Muscle layer of colon (tissue), 2 donors: Measurements from ENCODE around the gene STK11IP.

Source experiments
- H3K27ac ChIP-seq: one replicate; pipeline ENCODE4 v1.7.0; 2013; ENCODE audit warnings: low read depth, mild to moderate bottlenecking, low read length, moderate library complexity
- H3K27me3 ChIP-seq, 2 donors: one replicate each; pipeline ENCODE4 v1.7.0; 2013; ENCODE audit warnings: low read length in 2 of 2, mild to moderate bottlenecking in 2 of 2; ENCODE audit not compliant: insufficient read depth in 2 of 2, control insufficient read depth in 1 of 2
- H3K36me3 ChIP-seq: one replicate; pipeline ENCODE4 v1.7.0; 2013; ENCODE audit warnings: mild to moderate bottlenecking, low read length; ENCODE audit not compliant: insufficient read depth
- H3K4me1 ChIP-seq: one replicate; pipeline ENCODE4 v1.7.0; 2013; ENCODE audit warnings: mild to moderate bottlenecking, low read length; ENCODE audit not compliant: insufficient read depth
- H3K4me3 ChIP-seq, 2 donors: one replicate each; pipeline ENCODE4 v1.7.0; 2013; ENCODE audit warnings: low read length in 2 of 2, low read depth in 1 of 2, mild to moderate bottlenecking in 1 of 2, moderate library complexity in 1 of 2
- H3K9ac ChIP-seq: one replicate; pipeline ENCODE4 v1.7.0; 2013; ENCODE audit warnings: low read length
- H3K9me3 ChIP-seq: one replicate; pipeline ENCODE4 v1.7.0; 2013; ENCODE audit warnings: mild to moderate bottlenecking, low read length
- donor health status: abdominal sarcoma.
- donor health status: Adenocarcinoma of cecum.

STK11IP gene

GRCh38 chr2:219634951-219635751 is 37.5 kb downstream of the STK11IP start:
- Histone ChIP-seq H3K4me3 (no peak overlapping the region), H3K27me3 (no peaks in the 10 kb centered on the region), H3K4me1 (no peaks in the 10 kb centered on the region), H3K9ac (no peak overlapping the region), H3K36me3 (no peaks in the 10 kb centered on the region), H3K27ac (no peak overlapping the region), H3K9me3 (no peaks in the 10 kb centered on the region)

GRCh38 chr2:219636144-219636915 is 38.7 kb downstream of the STK11IP start:
- H3K9ac ChIP-seq, result no peak overlapping the region
- no peaks in the 10 kb centered on the region for H3K4me1 ChIP-seq
- no peaks in the 10 kb centered on the region for H3K27me3 ChIP-seq
- H3K27ac ChIP-seq, result no peak overlapping the region
- no peak overlapping the region for H3K4me3 ChIP-seq
- H3K36me3 ChIP-seq, result no peaks in the 10 kb centered on the region
- H3K9me3 ChIP-seq, result no peaks in the 10 kb centered on the region

- Histone ChIP-seq H3K9ac (no peak overlapping the region), H3K4me3 (no peak overlapping the region), H3K27ac (no peak overlapping the region), H3K4me1 (peaks cover 1% of the 10 kb centered on the region), H3K27me3 (no peaks in the 10 kb centered on the region), H3K36me3 (no peaks in the 10 kb centered on the region), H3K9me3 (no peaks in the 10 kb centered on the region)
These were observed 39.5 kb downstream of the STK11IP start for GRCh38 chr2:219636941-219637841.

- Histone ChIP-seq H3K4me1 (peaks cover 7% of the 10 kb centered on the region), H3K4me3 (no peak overlapping the region), H3K36me3 (no peaks in the 10 kb centered on the region), H3K9me3 (no peaks in the 10 kb centered on the region), H3K27ac (no peak overlapping the region), H3K9ac (no peak overlapping the region), H3K27me3 (no peaks in the 10 kb centered on the region)
These were observed 40.2 kb downstream of the STK11IP start for GRCh38 chr2:219637842-219638185.

GRCh38 chr2:219638217-219638947 is 40.7 kb downstream of the STK11IP start:
- Histone ChIP-seq H3K9ac (no peak overlapping the region), H3K4me1 (peaks cover 8% of the 10 kb centered on the region), H3K9me3 (no peaks in the 10 kb centered on the region), H3K36me3 (no peaks in the 10 kb centered on the region), H3K27me3 (no peaks in the 10 kb centered on the region), H3K27ac (no peak overlapping the region), H3K4me3 (no peak overlapping the region)

GRCh38 chr2:219638948-219639755 is 41.5 kb downstream of the STK11IP start:
- H3K4me1 ChIP-seq, result peaks cover 8% of the 10 kb centered on the region
- no peak overlapping the region for H3K4me3 ChIP-seq
- no peaks in the 10 kb centered on the region for H3K27me3 ChIP-seq
- H3K9ac ChIP-seq, result no peak overlapping the region
- H3K9me3 ChIP-seq, result no peaks in the 10 kb centered on the region
- H3K36me3 ChIP-seq, result no peaks in the 10 kb centered on the region
- no peak overlapping the region for H3K27ac ChIP-seq

GRCh38 chr2:219641390-219642068 is 43.9 kb downstream of the STK11IP start:
- Histone ChIP-seq H3K27ac (no peak overlapping the region), H3K9ac (no peak overlapping the region), H3K4me1 (peaks cover 8% of the 10 kb centered on the region), H3K36me3 (no peaks in the 10 kb centered on the region), H3K27me3 (no peaks in the 10 kb centered on the region), H3K4me3 (no peak overlapping the region), H3K9me3 (no peaks in the 10 kb centered on the region)

- peaks cover 8% of the 10 kb centered on the region for H3K4me1 ChIP-seq
These were observed 44.4 kb downstream of the STK11IP start for GRCh38 chr2:219642069-219642454.

GRCh38 chr2:219642465-219643083 is 44.9 kb downstream of the STK11IP start:
- Histone ChIP-seq H3K9me3 (no peaks in the 10 kb centered on the region), H3K36me3 (no peaks in the 10 kb centered on the region), H3K9ac (no peak overlapping the region), H3K27ac (no peak overlapping the region), H3K4me1 (peaks cover 8% of the 10 kb centered on the region), H3K27me3 (no peaks in the 10 kb centered on the region), H3K4me3 (no peak overlapping the region)

More at GRCh38 chr2:219642069-219642454, 44.4 kb downstream of the STK11IP start:
- Histone ChIP-seq H3K27me3 (no peaks in the 10 kb centered on the region), H3K4me3 (no peak overlapping the region), H3K27ac (no peak overlapping the region), H3K9me3 (no peaks in the 10 kb centered on the region), H3K36me3 (no peaks in the 10 kb centered on the region), H3K9ac (no peak overlapping the region)
